SK-N-SH treated with all-trans-retinoic acid at 6 μM for 48 hours (cell line): Measurements from ENCODE around the gene TLE1.

Experiments used
- CSDC2 ChIP-seq: fragments of 250-450 bp; sonication (Bioruptor Pico); IDR thresholded peaks from 2 replicates; pipeline ENCODE4 v1.5.0; 2020; ENCODE audit warnings: mild to moderate bottlenecking, moderate library complexity
- GLIS3 ChIP-seq: fragments of 250-450 bp; sonication (Bioruptor Pico); IDR thresholded peaks from 2 replicates; pipeline ENCODE4 v1.5.0; 2020; ENCODE audit warnings: mild to moderate bottlenecking, moderate library complexity
- OSR1 ChIP-seq: fragments of 250-450 bp; sonication (Bioruptor Pico); IDR thresholded peaks from 2 replicates; pipeline ENCODE4 v1.8.0; 2022; ENCODE audit warnings: moderate library complexity, mild to moderate bottlenecking, inconsistent platforms
- ZFP3 ChIP-seq: fragments of 250-450 bp; sonication (Bioruptor Pico); IDR thresholded peaks from 2 replicates; pipeline ENCODE4 v1.5.0; 2020; ENCODE audit warnings: mild to moderate bottlenecking, moderate library complexity
- ZFP30 ChIP-seq: fragments of 450-650 bp; formaldehyde crosslinking; IDR thresholded peaks from 2 replicates; pipeline ENCODE4 v1.5.0; 2022; ENCODE audit warnings: mild to moderate bottlenecking, moderate library complexity
- ZNF8 ChIP-seq: fragments of 450-650 bp; formaldehyde crosslinking; IDR thresholded peaks from 2 replicates; pipeline ENCODE4 v1.5.0; 2020; ENCODE audit warnings: mild to moderate bottlenecking, moderate library complexity

DNA sequence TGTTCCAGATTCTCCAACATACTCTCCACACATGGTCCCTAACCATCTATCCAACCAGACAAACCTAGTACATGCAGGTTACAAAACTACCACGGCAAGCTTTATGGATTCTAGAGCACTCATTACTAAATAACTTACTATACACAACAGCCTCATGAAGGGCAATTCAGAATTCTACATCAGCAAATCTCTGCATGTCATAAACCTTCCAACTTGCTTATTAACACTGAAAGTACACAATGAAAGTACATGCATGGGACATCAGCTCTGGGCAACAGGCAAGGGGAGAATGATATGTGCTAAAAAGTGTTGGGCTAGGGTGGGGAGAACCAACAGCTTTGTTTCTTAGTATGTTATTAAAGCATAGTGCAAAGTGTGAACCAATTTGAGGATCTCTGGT, 70.4 kb downstream of the TLE1 start:
- no peak for TF ChIP-seq GLIS3 (CRISPR knock-in tag)
- TF ChIP-seq ZNF8 (CRISPR knock-in tag), result no peak
- no peak for TF ChIP-seq ZFP30 (CRISPR knock-in tag)
- TF ChIP-seq CSDC2, result no peak
- no peak for TF ChIP-seq OSR1 (CRISPR knock-in tag)
- TF ChIP-seq ZFP3 (CRISPR knock-in tag), result no peak
